ENCODE results near the gene ZMYND19.

The ZMYND19 gene

DNA sequence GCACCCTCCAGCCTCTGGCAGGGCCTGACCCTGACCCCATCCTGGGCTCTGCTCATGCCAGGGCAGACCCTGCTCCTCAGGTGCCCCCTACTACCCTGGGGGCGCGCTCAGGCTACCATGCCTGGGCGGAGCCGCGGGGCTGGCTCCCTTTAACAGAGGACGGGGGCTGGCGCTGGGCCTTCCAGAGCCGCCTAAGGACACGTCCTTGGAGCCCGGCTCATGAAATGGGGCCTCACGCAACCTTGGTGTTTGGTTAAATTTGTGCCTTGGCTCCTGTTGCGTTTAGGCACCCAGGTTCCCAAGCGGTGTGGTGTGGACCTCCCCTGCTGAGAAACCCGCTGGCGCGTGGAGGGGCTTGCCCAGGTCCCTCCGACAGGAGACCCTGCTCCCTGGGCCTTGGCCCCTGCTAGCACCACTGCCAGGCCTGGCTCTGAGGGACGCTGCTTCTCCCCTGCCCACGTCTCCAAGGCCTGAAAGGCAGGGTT is 25.1 kb upstream of the ZMYND19 start:
- no peak for DNase-seq (ENCODE audit: extremely low read depth, insufficient read length)
- Histone ChIP-seq H3K4me3 (replicated peaks; ENCODE audit: low read depth, low read length) (no peak overlapping the region), H3K36me3 (ENCODE audit: control insufficient read depth, insufficient read depth, low read length) (peaks cover 29% of the 10 kb centered on the region), H3K27me3 (replicated peaks; ENCODE audit: control insufficient read depth, insufficient read depth, low read length) (no peaks in the 10 kb centered on the region)
- TF ChIP-seq, protein P1, sequence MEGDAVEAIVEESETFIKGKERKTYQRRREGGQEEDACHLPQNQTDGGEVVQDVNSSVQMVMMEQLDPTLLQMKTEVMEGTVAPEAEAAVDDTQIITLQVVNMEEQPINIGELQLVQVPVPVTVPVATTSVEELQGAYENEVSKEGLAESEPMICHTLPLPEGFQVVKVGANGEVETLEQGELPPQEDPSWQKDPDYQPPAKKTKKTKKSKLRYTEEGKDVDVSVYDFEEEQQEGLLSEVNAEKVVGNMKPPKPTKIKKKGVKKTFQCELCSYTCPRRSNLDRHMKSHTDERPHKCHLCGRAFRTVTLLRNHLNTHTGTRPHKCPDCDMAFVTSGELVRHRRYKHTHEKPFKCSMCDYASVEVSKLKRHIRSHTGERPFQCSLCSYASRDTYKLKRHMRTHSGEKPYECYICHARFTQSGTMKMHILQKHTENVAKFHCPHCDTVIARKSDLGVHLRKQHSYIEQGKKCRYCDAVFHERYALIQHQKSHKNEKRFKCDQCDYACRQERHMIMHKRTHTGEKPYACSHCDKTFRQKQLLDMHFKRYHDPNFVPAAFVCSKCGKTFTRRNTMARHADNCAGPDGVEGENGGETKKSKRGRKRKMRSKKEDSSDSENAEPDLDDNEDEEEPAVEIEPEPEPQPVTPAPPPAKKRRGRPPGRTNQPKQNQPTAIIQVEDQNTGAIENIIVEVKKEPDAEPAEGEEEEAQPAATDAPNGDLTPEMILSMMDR (IDR thresholded peaks at IDR 0.05; ENCODE audit: insufficient read depth, low read length, poor library complexity, severe bottlenecking), result no peak

DNA sequence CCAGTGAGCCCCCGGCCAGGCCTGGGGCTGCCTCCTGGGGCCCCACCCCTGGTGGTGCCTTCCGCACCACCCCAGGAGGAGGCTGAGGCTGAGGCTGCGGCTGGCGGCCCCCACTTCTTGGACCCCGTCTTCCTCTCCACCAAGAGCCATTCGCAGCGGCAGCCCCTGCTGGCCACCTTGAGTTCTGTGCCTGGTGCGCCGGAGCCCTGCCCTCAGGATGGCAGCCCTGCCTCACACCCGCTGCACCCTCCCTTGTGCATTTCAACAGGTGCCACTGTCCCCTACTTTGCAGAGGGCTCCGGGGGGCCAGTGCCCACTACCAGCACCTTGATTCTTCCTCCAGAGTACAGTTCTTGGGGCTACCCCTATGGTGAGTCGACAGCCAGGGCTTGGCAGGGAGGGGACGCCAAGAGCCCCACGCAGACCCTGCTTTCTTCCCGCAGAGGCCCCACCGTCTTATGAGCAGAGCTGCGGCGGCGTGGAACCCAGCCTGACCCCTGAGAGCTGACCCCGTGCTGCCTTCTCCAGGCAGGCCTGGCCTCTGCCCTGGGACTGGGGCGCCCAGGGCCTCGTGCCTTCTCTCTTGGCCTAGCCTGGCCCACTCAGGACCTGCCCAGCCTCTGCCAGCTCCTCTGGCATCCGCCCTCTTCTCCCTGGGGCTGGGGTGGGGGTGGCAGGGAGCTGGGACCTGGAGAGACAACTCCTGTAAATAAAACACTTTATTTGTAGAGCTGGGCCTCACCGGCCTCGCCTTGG is 24.5 kb upstream of the ZMYND19 start:
- Histone ChIP-seq H3K4me3 (replicated peaks; ENCODE audit: low read depth, low read length) (no peak overlapping the region), H3K27me3 (replicated peaks; ENCODE audit: control insufficient read depth, insufficient read depth, low read length) (no peaks in the 10 kb centered on the region), H3K36me3 (ENCODE audit: control insufficient read depth, insufficient read depth, low read length) (peaks cover 29% of the 10 kb centered on the region)
- TF ChIP-seq, protein P1 (IDR thresholded peaks at IDR 0.05; ENCODE audit: insufficient read depth, low read length, poor library complexity, severe bottlenecking), result no peak
- no peak for DNase-seq (ENCODE audit: extremely low read depth, insufficient read length)

DNA sequence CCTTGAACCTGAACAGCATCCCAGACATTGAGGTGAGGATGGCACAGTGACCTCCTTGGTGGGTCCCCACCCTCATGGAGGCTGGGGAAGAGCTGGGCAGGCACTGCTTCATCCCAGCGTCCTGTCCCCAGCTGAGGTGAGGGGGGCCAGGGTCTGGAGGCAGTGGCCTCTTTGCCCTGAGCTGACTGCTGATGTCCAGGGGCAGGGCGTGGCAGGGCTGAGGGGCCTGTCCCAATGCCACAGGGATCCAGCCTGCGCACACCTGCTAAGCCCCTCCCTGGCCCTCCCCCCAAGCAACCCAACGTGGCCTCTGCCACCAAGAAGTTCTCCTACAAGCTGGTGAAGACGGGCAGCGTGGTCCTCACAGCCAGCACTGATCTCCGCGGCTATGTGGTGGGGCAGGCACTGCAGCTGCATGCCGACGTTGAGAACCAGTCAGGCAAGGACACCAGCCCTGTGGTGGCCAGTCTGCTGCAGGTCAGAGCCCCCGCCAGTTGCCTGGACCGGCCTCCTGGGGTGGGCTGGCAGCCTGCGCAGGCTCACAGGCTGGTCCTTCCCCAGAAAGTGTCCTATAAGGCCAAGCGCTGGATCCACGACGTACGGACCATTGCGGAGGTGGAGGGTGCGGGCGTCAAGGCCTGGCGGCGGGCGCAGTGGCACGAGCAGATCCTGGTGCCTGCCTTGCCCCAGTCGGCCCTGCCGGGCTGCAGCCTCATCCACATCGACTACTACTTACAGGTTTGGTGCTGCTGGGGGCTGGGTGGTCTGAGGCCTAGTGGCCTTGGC is 23.6 kb upstream of the ZMYND19 start:
- Histone ChIP-seq H3K4me3 (replicated peaks; ENCODE audit: low read depth, low read length) (no peak overlapping the region), H3K27me3 (replicated peaks; ENCODE audit: control insufficient read depth, insufficient read depth, low read length) (no peaks in the 10 kb centered on the region), H3K36me3 (ENCODE audit: control insufficient read depth, insufficient read depth, low read length) (peaks cover 29% of the 10 kb centered on the region)
- TF ChIP-seq, protein P1 (IDR thresholded peaks at IDR 0.05; ENCODE audit: insufficient read depth, low read length, poor library complexity, severe bottlenecking), result no peak
- no peak for DNase-seq (ENCODE audit: extremely low read depth, insufficient read length)

DNA sequence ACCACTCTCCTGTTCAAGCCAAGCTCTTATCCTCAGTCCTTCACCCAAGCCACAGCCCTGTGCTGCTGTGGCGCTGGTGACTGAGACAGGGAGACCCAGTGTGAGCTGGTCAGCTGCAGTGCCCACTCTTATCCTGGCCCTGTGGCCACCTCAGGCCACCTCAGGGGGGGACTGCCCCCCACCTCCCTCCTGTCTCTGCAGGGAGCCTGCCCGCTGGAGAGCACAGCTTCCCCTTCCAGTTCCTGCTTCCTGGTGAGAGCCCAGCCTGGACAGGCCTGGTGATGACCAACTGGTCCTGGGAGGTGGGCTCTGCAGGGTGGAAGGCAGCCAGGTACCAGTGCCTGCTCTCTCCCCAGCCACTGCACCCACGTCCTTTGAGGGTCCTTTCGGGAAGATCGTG is 22.9 kb upstream of the ZMYND19 start:
- Histone ChIP-seq H3K4me3 (replicated peaks; ENCODE audit: low read depth, low read length) (no peak overlapping the region), H3K36me3 (ENCODE audit: control insufficient read depth, insufficient read depth, low read length) (peaks cover 29% of the 10 kb centered on the region), H3K27me3 (replicated peaks; ENCODE audit: control insufficient read depth, insufficient read depth, low read length) (no peaks in the 10 kb centered on the region)
- no peak for DNase-seq (ENCODE audit: extremely low read depth, insufficient read length)
- TF ChIP-seq, protein P1 (IDR thresholded peaks at IDR 0.05; ENCODE audit: insufficient read depth, low read length, poor library complexity, severe bottlenecking), result no peak

DNA sequence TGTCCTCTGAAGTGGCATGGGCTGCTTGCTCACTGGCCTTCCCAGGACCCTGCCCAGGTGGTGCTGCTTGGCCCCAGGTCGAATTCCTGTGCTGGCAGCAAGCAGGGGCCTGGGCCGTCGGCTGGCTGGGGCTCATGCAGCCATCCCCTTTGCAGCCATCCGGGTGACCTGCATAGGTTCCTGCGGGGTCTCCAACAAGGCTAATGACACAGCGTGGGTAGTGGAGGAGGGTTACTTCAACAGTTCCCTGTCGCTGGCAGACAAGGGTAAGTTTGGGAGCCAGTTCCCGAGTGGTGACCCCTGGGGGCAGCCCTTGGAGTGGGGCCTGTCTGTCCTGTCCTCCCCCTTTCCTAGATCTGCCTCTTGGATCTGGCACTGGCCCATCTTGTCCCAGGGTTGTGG is 22.4 kb upstream of the ZMYND19 start:
- no peak overlapping the region for H3K4me3 ChIP-seq (replicated peaks; ENCODE audit: low read depth, low read length)
- H3K27me3 ChIP-seq (replicated peaks; ENCODE audit: control insufficient read depth, insufficient read depth, low read length), result no peaks in the 10 kb centered on the region
- DNase-seq (ENCODE audit: extremely low read depth, insufficient read length), result no peak
- H3K36me3 ChIP-seq (ENCODE audit: control insufficient read depth, insufficient read depth, low read length), result peaks cover 29% of the 10 kb centered on the region
- TF ChIP-seq, protein P1 (IDR thresholded peaks at IDR 0.05; ENCODE audit: insufficient read depth, low read length, poor library complexity, severe bottlenecking), result no peak
